WTC11 (cell line): ENCODE measurements around the gene IRF2BPL. TPM values are rescaled to one million over a fixed set of nuclear protein-coding genes. Genes with fewer than 3 reads are reported as not detected.

Source experiments
- ATAC-seq: fragments of 200-7000 bp; cut with Tn5 transposase; 2 replicates; pipeline ENCODE4 v1.10.0; 2021; ENCODE audit warnings: mild to moderate bottlenecking, moderate library complexity
- CTCF ChIA-PET: fragments of 300-600 bp; sonication (Branson Sonifier 250); formaldehyde crosslinking; loops from one replicate; lab custom pipeline; 2021; ENCODE audit warnings: antibody characterized with exemption; lab: Charles Lee
- POLR2A ChIA-PET: fragments of 350-600 bp; sonication (Branson Sonifier 250); formaldehyde crosslinking; loops from one replicate; lab custom pipeline; 2021; ENCODE audit warnings: antibody characterized with exemption; lab: Charles Lee
- DNase-seq: peaks from one replicate; pipeline ENCODE4 v3.0.0; 2021; ENCODE audit warnings: low spot score
- H3K27ac Mint-ChIP-seq: 2 replicates; pipeline ENCODE4 v1.8.0; 2021; ENCODE audit warnings: mixed read lengths
- H3K27me3 Mint-ChIP-seq: 2 replicates; pipeline ENCODE4 v1.8.0; 2021; ENCODE audit warnings: low read depth, mild to moderate bottlenecking, moderate library complexity, mixed read lengths
- H3K36me3 Mint-ChIP-seq: 2 replicates; pipeline ENCODE4 v1.8.0; 2021; ENCODE audit warnings: mixed read lengths
- H3K4me1 Mint-ChIP-seq: 2 replicates; pipeline ENCODE4 v1.8.0; 2022; ENCODE audit warnings: mixed read lengths
- H3K4me3 Mint-ChIP-seq: 2 replicates; pipeline ENCODE4 v1.8.0; 2021; ENCODE audit warnings: mild to moderate bottlenecking, moderate library complexity, mixed read lengths
- H3K9me3 Mint-ChIP-seq: 2 replicates; pipeline ENCODE4 v1.8.0; 2021; ENCODE audit warnings: mixed read lengths
- ATF2 ChIP-seq: sonication (generic); formaldehyde crosslinking; IDR thresholded peaks from 2 replicates; pipeline ENCODE4 v1.8.1; 2022; ENCODE audit warnings: low read depth, missing genetic modification reagents, borderline replicate concordance
- CDX4 ChIP-seq: fragments of 250-450 bp; sonication (Bioruptor Pico); IDR thresholded peaks from 2 replicates; pipeline ENCODE4 v1.9.0; 2021; ENCODE audit warnings: moderate library complexity, mild to moderate bottlenecking, inconsistent platforms, borderline replicate concordance
- CREM ChIP-seq: sonication (generic); formaldehyde crosslinking; IDR thresholded peaks from 2 replicates; pipeline ENCODE4 v1.8.1; 2022; ENCODE audit warnings: mild to moderate bottlenecking, missing genetic modification reagents, moderate library complexity
- E2F1 ChIP-seq: sonication (generic); formaldehyde crosslinking; IDR thresholded peaks from 2 replicates; pipeline ENCODE4 v1.8.0; 2022; ENCODE audit warnings: mild to moderate bottlenecking, missing genetic modification reagents
- E2F4 ChIP-seq: sonication (generic); formaldehyde crosslinking; IDR thresholded peaks from 2 replicates; pipeline ENCODE4 v1.8.1; 2022; ENCODE audit warnings: low read depth, mild to moderate bottlenecking, moderate library complexity, missing genetic modification reagents, borderline replicate concordance
- EMX1 ChIP-seq: fragments of 250-450 bp; sonication (Bioruptor Pico); IDR thresholded peaks from 2 replicates; pipeline ENCODE4 v1.8.0; 2021; ENCODE audit warnings: mild to moderate bottlenecking
- ESRRA ChIP-seq: sonication (generic); formaldehyde crosslinking; IDR thresholded peaks from 2 replicates; pipeline ENCODE4 v1.8.1; 2022; ENCODE audit warnings: mild to moderate bottlenecking, missing genetic modification reagents, borderline replicate concordance
- FOXJ3 ChIP-seq: sonication (generic); formaldehyde crosslinking; IDR thresholded peaks from 2 replicates; pipeline ENCODE4 v1.9.0; 2021; ENCODE audit warnings: missing genetic modification reagents, mild to moderate bottlenecking, borderline replicate concordance
- FOXP1 ChIP-seq: sonication (generic); formaldehyde crosslinking; IDR thresholded peaks from 2 replicates; pipeline ENCODE4 v1.8.0; 2022; ENCODE audit warnings: missing genetic modification reagents, mild to moderate bottlenecking, moderate library complexity, borderline replicate concordance
- FOXP4 ChIP-seq: sonication (generic); formaldehyde crosslinking; IDR thresholded peaks from 2 replicates; pipeline ENCODE4 v1.8.0; 2022; ENCODE audit warnings: mild to moderate bottlenecking, missing genetic modification reagents
- JUN ChIP-seq: sonication (generic); formaldehyde crosslinking; IDR thresholded peaks from 2 replicates; pipeline ENCODE4 v1.8.0; 2023; ENCODE audit warnings: mild to moderate bottlenecking, missing genetic modification reagents
- MXD4 ChIP-seq: fragments of 250-450 bp; sonication (Bioruptor Pico); IDR thresholded peaks from 2 replicates; pipeline ENCODE4 v1.8.0; 2021; ENCODE audit warnings: mild to moderate bottlenecking, moderate library complexity, borderline replicate concordance
- MYBL2 ChIP-seq: sonication (generic); formaldehyde crosslinking; IDR thresholded peaks from 2 replicates; pipeline ENCODE4 v1.8.1; 2023; ENCODE audit warnings: mild to moderate bottlenecking, moderate library complexity, missing genetic modification reagents
- NFE2L1 ChIP-seq: sonication (generic); formaldehyde crosslinking; IDR thresholded peaks from 2 replicates; pipeline ENCODE4 v1.8.1; 2023; ENCODE audit warnings: missing genetic modification reagents
- NR2C2 ChIP-seq: sonication (generic); formaldehyde crosslinking; IDR thresholded peaks from 2 replicates; pipeline ENCODE4 v1.8.0; 2022; ENCODE audit warnings: mild to moderate bottlenecking, missing genetic modification reagents
- OVOL2 ChIP-seq: fragments of 250-450 bp; sonication (Bioruptor Pico); IDR thresholded peaks from 2 replicates; pipeline ENCODE4 v1.9.0; 2021; ENCODE audit warnings: mild to moderate bottlenecking, borderline replicate concordance
- PRRX2 ChIP-seq: fragments of 250-450 bp; sonication (Bioruptor Pico); IDR thresholded peaks from 2 replicates; pipeline ENCODE4 v1.8.0; 2021; ENCODE audit warnings: mild to moderate bottlenecking
- RELA ChIP-seq: sonication (generic); formaldehyde crosslinking; IDR thresholded peaks from 2 replicates; pipeline ENCODE4 v1.8.1; 2022; ENCODE audit warnings: missing genetic modification reagents, mild to moderate bottlenecking, borderline replicate concordance
- RORB ChIP-seq: fragments of 250-450 bp; sonication (Bioruptor Pico); IDR thresholded peaks from 2 replicates; pipeline ENCODE4 v1.9.0; 2021; ENCODE audit warnings: mild to moderate bottlenecking
- SP1 ChIP-seq: sonication (generic); formaldehyde crosslinking; conservative IDR thresholded peaks from 2 replicates; pipeline ENCODE4 v1.8.1; 2022; ENCODE audit warnings: missing genetic modification reagents
- TEAD4 ChIP-seq: sonication (generic); formaldehyde crosslinking; IDR thresholded peaks from 2 replicates; pipeline ENCODE4 v1.8.0; 2022; ENCODE audit warnings: mild to moderate bottlenecking, missing genetic modification reagents
- TP53 ChIP-seq: sonication (generic); formaldehyde crosslinking; IDR thresholded peaks from 2 replicates; pipeline ENCODE4 v1.8.1; 2023; ENCODE audit warnings: mild to moderate bottlenecking, missing genetic modification reagents
- ZBTB21 ChIP-seq: sonication (generic); formaldehyde crosslinking; IDR thresholded peaks from 2 replicates; pipeline ENCODE4 v1.8.1; 2023; ENCODE audit warnings: mild to moderate bottlenecking, missing genetic modification reagents, borderline replicate concordance
- ZBTB43 ChIP-seq: sonication (generic); formaldehyde crosslinking; IDR thresholded peaks from 2 replicates; pipeline ENCODE4 v1.8.1; 2023; ENCODE audit warnings: mild to moderate bottlenecking, missing genetic modification reagents
- ZNF138 ChIP-seq: sonication (generic); formaldehyde crosslinking; conservative IDR thresholded peaks from 2 replicates; pipeline ENCODE4 v1.8.1; 2022; ENCODE audit warnings: mild to moderate bottlenecking, moderate library complexity, missing genetic modification reagents
- ZNF219 ChIP-seq: sonication (generic); formaldehyde crosslinking; IDR thresholded peaks from 2 replicates; pipeline ENCODE4 v1.8.0; 2023; ENCODE audit warnings: missing genetic modification reagents, mild to moderate bottlenecking, borderline replicate concordance
- ZNF512 ChIP-seq: sonication (generic); formaldehyde crosslinking; IDR thresholded peaks from 2 replicates; pipeline ENCODE4 v1.8.1; 2022; ENCODE audit warnings: missing genetic modification reagents, borderline replicate concordance
- total RNA-seq: library from RNA; stranded (reverse); gene quantifications from 3 replicates; pipeline ENCODE4 v1.2.3, GENCODE V29; 2021

IRF2BPL gene
- total RNA-seq, 1 experiment from 2014 or later, result 126 TPM

GRCh38 chr14:77069551-77069950 lies 41.0 kb upstream of the IRF2BPL start:
- peaks cover 25% of the 10 kb centered on the region for H3K4me1 Mint-ChIP-seq
- DNase-seq (no peak), ATAC-seq (no peak)
- H3K4me3 Mint-ChIP-seq, result no peak overlapping the region
- TF ChIP-seq ESRRA (CRISPR knock-in tag) (no peak), CREM (CRISPR knock-in tag) (no peak), CDX4 (CRISPR knock-in tag) (no peak), FOXP1 (CRISPR knock-in tag) (no peak), E2F1 (CRISPR knock-in tag) (no peak), NFE2L1 (CRISPR knock-in tag) (no peak), NR2C2 (CRISPR knock-in tag) (no peak), SP1 (CRISPR knock-in tag) (no peak), ZBTB21 (no peak), E2F4 (CRISPR knock-in tag) (no peak), MXD4 (CRISPR knock-in tag) (no peak), TP53 (CRISPR knock-in tag) (no peak), EMX1 (CRISPR knock-in tag) (no peak), ZNF512 (CRISPR knock-in tag) (no peak), RELA (CRISPR knock-in tag) (no peak), TEAD4 (CRISPR knock-in tag) (no peak), ZNF138 (CRISPR knock-in tag) (no peak), ZBTB43 (CRISPR knock-in tag) (no peak), FOXJ3 (CRISPR knock-in tag) (no peak)
- H3K27ac Mint-ChIP-seq, result no peak overlapping the region
- H3K27me3 Mint-ChIP-seq, result no peaks in the 10 kb centered on the region
- CTCF ChIA-PET, result interaction anchor here (0.8 to 11.4 kb wide), 23 partner anchors 10 to 285 kb away, joined by 3 to 249 read pairs (median 6); partner anchors contain the start of gene CIPC
- POLR2A ChIA-PET, result interaction anchor here (0.6 to 1.2 kb wide), 2 partner anchors 182 to 194 kb away, joined by 3 to 5 read pairs; no protein-coding TSS in a partner anchor
- 0 out of 2 replicates have a peak, but pooled peaks cover 2% of the 10 kb centered on the region for H3K36me3 Mint-ChIP-seq
- H3K9me3 Mint-ChIP-seq, result peaks cover 8% of the 10 kb centered on the region; the same call in 1 of the 2 replicates

GRCh38 chr14:77068517-77069200 lies 40.2 kb upstream of the IRF2BPL start:
- Mint-ChIP-seq H3K27ac (no peak overlapping the region; the same call in 1 of the 2 replicates), H3K4me1 (peaks cover 27% of the 10 kb centered on the region), H3K36me3 (no peaks in the 10 kb centered on the region), H3K27me3 (no peaks in the 10 kb centered on the region), H3K4me3 (no peak overlapping the region), H3K9me3 (no peaks in the 10 kb centered on the region)
- ChIA-PET POLR2A (no interaction called here), CTCF (interaction anchor here (0.7 to 11.4 kb wide), 19 partner anchors 9 to 284 kb away, joined by 3 to 249 read pairs (median 5); no protein-coding TSS in a partner anchor)
- DNase-seq (no peak), ATAC-seq (no peak)
- TF ChIP-seq RORB (no peak), OVOL2 (CRISPR knock-in tag) (no peak), ATF2 (CRISPR knock-in tag) (no peak), PRRX2 (CRISPR knock-in tag) (no peak), FOXP4 (no peak), ZNF219 (CRISPR knock-in tag) (no peak), JUN (CRISPR knock-in tag) (no peak), MYBL2 (no peak)
